ENCODE data around the gene CD55.

CD55 gene

DNA sequence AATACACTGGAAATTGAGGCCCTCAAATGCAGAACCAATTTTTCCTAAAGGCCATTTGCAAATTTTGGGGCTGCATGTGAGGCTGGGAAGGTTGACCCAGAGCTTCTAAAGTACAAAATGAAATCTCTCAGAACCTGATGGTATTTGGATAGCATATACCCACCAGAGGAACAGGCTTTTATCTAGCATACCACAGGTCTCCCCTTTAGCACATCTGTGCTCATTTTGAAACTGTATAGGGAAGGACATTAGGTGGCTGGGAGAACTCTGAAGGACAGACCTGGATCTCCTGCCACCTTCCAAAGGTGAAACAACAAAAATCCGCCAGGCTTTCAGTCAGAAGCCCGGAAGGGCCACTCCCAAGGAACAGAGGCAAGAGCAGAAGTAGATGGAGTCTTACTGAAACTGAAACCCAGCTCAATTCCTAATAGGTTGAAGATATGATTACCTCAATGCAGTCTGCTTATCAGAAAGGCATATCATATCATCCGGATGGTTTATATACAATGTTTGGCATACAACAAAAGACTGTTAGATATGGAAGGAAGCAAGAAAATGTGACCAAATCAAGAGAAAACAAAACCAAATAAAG, 11.6 kb downstream of the CD55 start:
- H3K4me1 Mint-ChIP-seq, result peaks cover 78% of the 10 kb centered on the region
- peaks cover 58% of the 10 kb centered on the region for H3K36me3 Mint-ChIP-seq
- no peaks in the 10 kb centered on the region for H3K27me3 Mint-ChIP-seq
- H3K9me3 Mint-ChIP-seq, result peaks cover 9% of the 10 kb centered on the region
- H3K4me3 Mint-ChIP-seq, result peak overlapping the region; percentile 73
- H3K27ac Mint-ChIP-seq, result peak overlapping the region; percentile 95

DNA sequence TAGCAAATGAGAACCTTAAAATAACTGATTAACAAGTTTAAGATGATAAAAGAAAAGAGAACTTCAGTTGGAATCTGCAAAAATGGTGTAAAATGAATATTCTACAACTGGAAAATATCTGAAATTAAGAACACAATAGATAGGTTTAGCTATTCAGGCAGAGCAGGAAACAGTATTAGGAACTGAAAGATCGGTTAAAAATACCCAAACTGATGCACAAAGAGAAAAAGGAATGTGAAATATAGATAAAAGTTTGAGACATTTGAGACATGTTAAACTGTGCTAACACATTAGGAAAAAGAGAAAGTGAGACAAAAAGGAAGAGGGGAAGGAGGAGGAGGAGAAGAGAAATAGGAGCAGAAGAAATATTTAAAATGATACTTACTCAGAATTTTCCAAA, 12.1 kb downstream of the CD55 start:
- Mint-ChIP-seq H3K4me3 (peak overlapping the region; percentile 73), H3K27ac (peak overlapping the region; percentile 95), H3K27me3 (no peaks in the 10 kb centered on the region), H3K4me1 (peaks cover 78% of the 10 kb centered on the region), H3K9me3 (peaks cover 9% of the 10 kb centered on the region), H3K36me3 (peaks cover 55% of the 10 kb centered on the region)

DNA sequence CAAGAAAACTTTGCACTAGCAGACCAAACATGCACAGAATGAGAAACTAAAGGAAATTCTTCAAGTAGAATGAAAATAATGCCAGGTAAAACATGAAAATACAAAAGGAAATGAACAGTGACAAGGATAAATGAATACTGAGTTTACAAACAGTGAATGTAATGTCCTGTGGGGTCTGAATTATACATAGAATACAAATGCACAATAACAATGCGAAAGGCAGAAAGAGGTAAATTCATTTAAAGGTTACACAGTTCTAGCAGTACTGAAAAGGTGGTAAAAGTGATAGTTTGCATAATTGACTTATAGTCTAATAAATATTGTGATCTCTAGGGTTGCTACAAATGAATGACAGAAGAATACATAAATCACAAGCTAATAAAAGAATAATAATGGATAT, 12.9 kb downstream of the CD55 start:
- peaks cover 9% of the 10 kb centered on the region for H3K9me3 Mint-ChIP-seq
- H3K27me3 Mint-ChIP-seq, result no peaks in the 10 kb centered on the region
- peaks cover 74% of the 10 kb centered on the region for H3K4me1 Mint-ChIP-seq
- peaks cover 54% of the 10 kb centered on the region for H3K36me3 Mint-ChIP-seq
- peak overlapping the region; percentile 73 for H3K4me3 Mint-ChIP-seq
- H3K27ac Mint-ChIP-seq, result peak overlapping the region; percentile 94

DNA sequence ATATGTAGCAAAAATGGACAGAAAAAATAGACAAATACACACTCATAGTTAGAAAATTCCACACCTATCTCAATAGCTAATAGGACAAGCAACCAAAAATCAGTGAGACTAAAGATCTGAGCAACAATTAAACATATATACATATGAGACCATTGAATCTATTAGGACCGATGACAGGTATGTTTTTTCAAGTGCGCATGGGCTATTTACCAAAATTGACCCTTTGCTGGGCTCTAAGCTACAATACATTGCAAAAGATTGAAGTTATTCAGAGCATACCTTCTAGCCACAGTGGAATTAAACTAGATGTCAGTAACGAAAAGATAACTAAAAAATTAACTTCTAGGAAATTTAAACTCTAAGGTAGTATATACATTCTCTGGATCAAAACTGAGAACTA, 13.7 kb downstream of the CD55 start:
- peak overlapping the region; percentile 73 for H3K4me3 Mint-ChIP-seq
- no peaks in the 10 kb centered on the region for H3K27me3 Mint-ChIP-seq
- H3K36me3 Mint-ChIP-seq, result peaks cover 55% of the 10 kb centered on the region
- peak overlapping the region; percentile 53 for H3K27ac Mint-ChIP-seq
- H3K9me3 Mint-ChIP-seq, result peaks cover 9% of the 10 kb centered on the region
- peaks cover 72% of the 10 kb centered on the region for H3K4me1 Mint-ChIP-seq

DNA sequence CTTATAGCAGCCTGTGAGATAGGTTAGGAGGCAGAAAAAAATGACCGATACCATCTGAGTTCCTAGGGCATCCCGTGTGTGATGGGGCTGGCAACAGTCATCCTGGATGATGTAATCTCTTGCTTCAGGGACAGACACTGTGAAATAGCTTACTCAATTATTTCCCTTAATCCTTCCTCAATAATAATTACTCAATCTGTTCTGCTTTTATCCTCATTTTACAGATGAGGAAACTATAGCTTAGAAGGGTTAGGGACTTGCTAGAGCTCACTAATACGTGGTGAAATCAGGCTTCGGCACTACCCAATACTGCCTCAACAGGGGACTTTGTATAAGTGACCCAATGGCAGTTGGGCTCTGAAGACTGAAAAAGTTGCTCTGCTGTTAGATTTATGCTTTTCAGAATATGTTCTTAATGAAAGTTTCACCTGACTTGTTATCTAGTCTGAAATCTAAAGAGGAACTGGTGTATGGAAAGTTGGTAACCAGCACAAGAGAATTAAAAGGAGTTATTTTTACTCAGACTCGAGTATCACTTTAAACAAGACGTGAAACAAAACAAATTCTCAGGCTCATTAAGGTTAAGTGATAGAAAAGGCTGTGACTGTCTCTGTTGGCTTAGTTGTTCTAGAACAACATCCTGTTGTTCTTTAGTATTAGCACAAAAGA, 14.4 kb downstream of the CD55 start:
- H3K36me3 Mint-ChIP-seq, result peaks cover 53% of the 10 kb centered on the region

DNA sequence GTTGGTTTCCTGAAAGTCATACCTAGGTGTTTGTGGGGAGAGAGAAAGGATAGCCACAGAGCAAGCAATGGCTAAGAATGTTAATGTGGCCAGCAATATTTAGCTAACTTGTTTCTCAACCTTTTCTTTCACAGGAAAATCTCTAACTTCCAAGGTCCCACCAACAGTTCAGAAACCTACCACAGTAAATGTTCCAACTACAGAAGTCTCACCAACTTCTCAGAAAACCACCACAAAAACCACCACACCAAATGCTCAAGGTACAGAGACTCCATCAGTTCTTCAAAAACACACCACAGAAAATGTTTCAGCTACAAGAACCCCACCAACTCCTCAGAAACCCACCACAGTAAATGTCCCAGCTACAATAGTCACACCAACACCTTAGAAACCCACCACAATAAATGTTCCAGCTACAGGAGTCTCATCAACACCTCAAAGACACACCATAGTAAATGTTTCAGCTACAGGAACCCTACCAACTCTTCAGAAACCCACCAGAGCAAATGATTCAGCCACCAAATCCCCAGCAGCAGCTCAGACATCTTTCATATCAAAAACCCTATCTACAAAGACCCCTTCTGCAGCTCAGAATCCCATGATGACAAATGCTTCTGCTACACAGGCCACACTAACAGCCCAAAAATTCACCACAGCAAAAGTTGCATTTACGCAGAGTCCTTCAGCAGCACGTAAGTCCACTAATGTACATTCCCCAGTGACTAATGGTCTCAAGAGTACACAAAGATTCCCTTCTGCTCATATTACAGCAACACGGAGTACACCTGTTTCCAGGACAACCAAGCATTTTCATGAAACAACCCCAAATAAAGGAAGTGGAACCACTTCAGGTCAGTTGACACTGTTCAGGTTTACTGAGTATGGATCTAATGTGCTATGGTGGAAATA, 15.3 kb downstream of the CD55 start:
- Mint-ChIP-seq H3K9me3 (peaks cover 16% of the 10 kb centered on the region), H3K4me1 (peaks cover 81% of the 10 kb centered on the region), H3K36me3 (peaks cover 59% of the 10 kb centered on the region), H3K27ac (peak overlapping the region; percentile 82), H3K4me3 (peak overlapping the region; percentile 46), H3K27me3 (no peaks in the 10 kb centered on the region)

More for the DNA sequence above, 14.4 kb downstream of the CD55 start:
- peak overlapping the region; percentile 46 for H3K4me3 Mint-ChIP-seq
- H3K4me1 Mint-ChIP-seq, result peaks cover 71% of the 10 kb centered on the region
- peaks cover 9% of the 10 kb centered on the region for H3K9me3 Mint-ChIP-seq
- H3K27me3 Mint-ChIP-seq, result no peaks in the 10 kb centered on the region
- H3K27ac Mint-ChIP-seq, result peak overlapping the region; percentile 82

DNA sequence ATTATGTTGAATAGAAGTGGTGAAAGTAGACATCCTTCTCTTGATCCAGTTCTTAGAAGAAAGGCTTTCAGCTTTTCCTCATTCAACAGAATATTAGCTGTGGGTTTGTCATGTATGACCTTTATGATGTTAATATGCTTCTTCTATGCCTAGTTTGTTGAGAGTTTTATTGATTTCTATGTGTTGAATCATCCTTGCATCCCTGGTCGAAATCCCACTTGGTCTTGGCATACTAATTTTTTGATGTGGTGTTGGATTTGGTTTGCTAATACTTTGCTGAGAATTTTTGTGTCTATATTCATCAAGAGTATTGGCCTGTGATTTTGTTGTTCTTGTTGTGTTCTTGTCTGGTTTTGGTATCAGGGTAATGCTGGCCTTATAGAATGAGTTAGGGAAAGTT, 20.9 kb downstream of the CD55 start:
- Mint-ChIP-seq H3K4me3 (peak overlapping the region; percentile 76), H3K4me1 (peaks cover 89% of the 10 kb centered on the region), H3K27ac (peak overlapping the region; percentile 2), H3K36me3 (peaks cover 71% of the 10 kb centered on the region), H3K9me3 (peaks cover 9% of the 10 kb centered on the region), H3K27me3 (no peaks in the 10 kb centered on the region)

DNA sequence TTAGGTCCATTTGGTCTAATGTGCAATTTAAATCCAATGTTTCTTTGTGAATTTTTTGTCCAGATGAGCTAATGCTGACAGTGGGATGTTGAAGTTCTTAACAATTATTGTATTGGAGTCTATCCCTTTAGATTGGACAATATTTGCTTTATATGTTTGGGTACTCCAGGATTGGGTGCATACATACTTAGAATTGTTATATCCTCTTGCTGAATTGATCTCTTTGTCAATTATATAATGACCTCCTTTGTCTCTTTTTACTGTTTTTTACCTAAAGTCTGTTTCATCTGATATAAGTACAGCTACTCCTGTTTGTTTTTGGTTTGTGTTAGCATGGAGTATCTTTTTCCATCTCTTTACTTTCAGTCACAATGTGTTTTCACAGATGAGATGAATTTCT, 22.2 kb downstream of the CD55 start:
- peaks cover 88% of the 10 kb centered on the region for H3K4me1 Mint-ChIP-seq
- peaks cover 77% of the 10 kb centered on the region for H3K36me3 Mint-ChIP-seq
- peak overlapping the region; percentile 88 for H3K27ac Mint-ChIP-seq

DNA sequence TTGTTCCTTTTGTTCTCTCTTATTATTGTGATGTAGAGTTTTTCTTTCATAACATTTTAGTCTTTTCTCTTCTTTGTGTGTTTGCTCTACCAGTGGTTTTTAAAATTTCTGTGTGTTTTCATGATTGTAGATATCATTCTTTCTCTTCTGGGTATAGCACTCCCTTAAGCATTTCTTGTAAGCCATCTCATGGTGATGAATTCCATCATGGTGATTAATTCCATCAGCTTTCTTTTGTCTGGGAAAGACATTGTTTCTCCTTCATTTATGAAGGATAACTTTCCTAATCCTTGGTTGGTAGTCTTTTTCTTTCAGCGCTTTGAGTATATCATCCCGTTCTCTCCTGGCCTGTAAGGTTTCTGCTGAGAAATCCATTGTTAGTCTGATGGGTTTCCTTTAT, 22.7 kb downstream of the CD55 start:
- peaks cover 90% of the 10 kb centered on the region for H3K4me1 Mint-ChIP-seq
- H3K27ac Mint-ChIP-seq, result peak overlapping the region; percentile 88
- peak overlapping the region; percentile 76 for H3K4me3 Mint-ChIP-seq
- H3K9me3 Mint-ChIP-seq, result peaks cover 9% of the 10 kb centered on the region
- H3K36me3 Mint-ChIP-seq, result peaks cover 78% of the 10 kb centered on the region
- H3K27me3 Mint-ChIP-seq, result no peaks in the 10 kb centered on the region

More for the DNA sequence above, 22.2 kb downstream of the CD55 start:
- H3K4me3 Mint-ChIP-seq, result peak overlapping the region; percentile 76
- no peaks in the 10 kb centered on the region for H3K27me3 Mint-ChIP-seq
- peaks cover 9% of the 10 kb centered on the region for H3K9me3 Mint-ChIP-seq

DNA sequence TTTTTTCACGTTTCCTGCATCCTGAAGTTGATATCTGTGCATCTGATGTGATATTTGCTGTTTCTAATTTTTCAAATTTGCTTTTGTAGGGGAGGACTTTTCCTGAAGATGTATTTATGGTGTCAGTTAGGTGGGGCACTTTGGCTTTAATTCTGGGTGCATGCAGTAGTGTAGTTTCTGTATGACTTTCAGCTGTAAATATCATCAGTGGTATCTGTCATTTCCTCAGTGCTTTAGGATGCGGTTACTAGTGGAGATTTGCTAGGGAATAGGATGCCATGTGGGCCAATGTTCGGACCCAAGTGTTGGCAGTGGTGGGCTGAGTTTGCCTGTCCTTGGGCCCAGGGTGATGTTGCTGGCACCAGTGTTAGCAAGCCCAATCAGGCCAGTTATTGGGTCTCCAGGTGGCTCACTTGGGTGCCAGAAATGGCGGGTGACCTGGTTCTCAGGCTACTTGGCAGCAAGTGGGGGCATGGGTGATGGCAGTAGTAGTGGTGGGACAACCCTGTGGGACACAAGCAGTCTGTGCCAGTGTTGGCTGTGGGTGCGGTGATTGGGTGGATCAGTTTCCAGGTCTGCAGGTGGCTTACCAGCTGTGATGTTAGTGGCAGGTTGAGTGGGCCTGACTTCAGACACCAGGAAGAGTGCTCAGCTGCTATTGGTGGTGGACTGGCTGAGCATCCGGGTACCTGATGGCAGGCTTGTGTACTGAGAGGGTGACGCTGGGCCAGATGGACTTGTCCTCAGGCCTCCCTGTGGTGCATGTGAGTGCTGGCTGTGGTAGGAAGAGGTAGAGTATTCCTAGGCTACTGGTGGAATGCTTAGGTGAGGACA, 24.4 kb downstream of the CD55 start:
- Mint-ChIP-seq H3K4me1 (peaks cover 94% of the 10 kb centered on the region), H3K27ac (peak overlapping the region; percentile 14), H3K36me3 (peaks cover 83% of the 10 kb centered on the region), H3K27me3 (no peaks in the 10 kb centered on the region), H3K9me3 (peaks cover 15% of the 10 kb centered on the region), H3K4me3 (peak overlapping the region; percentile 23)

DNA sequence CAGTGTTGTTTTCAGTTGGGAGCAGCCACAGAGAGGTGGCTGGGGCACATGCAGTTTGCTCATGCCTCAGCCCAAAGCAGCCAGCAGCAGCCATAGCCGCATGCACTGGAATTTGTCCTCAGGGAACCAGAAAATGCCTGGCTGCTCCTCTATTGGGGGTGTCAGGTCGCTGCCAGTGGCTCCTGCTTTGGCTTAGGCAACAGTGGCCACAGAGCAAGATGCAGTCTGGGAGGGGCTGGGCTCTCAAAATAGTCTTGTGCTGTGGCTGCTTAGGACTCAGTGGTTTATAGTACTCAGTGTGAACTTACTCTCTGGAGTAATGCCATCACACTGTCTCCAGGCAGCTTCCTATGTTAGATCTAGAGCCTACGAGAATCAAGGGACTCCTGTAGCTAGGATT, 25.0 kb downstream of the CD55 start:
- H3K4me1 Mint-ChIP-seq, result peaks cover 93% of the 10 kb centered on the region
- H3K36me3 Mint-ChIP-seq, result peaks cover 80% of the 10 kb centered on the region
- no peaks in the 10 kb centered on the region for H3K27me3 Mint-ChIP-seq
- no peak overlapping the region for H3K4me3 Mint-ChIP-seq
- no peak overlapping the region for H3K27ac Mint-ChIP-seq
- peaks cover 12% of the 10 kb centered on the region for H3K9me3 Mint-ChIP-seq

DNA sequence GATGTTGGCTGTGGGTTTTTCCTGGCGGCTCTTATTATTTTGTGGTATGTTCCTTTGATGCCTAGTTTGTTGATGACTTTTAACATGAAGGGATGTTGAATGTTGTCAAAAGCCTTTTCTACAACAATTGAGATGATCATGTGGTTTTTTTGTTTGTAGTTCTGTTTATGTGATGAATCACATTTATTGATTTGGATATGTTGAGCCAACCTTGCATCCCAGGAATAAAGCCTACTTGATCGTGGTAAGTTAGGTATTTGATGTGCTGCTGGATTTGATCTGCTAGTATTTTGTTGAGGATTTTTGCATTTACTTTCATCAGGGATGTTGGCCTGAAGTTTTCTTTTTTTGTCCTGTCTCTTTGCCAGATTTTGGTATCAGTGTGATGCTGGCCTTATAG, 28.5 kb downstream of the CD55 start:
- H3K27me3 Mint-ChIP-seq, result no peaks in the 10 kb centered on the region
- H3K36me3 Mint-ChIP-seq, result peaks cover 57% of the 10 kb centered on the region
- peak overlapping the region; percentile 35 for H3K27ac Mint-ChIP-seq
- peaks cover 6% of the 10 kb centered on the region for H3K9me3 Mint-ChIP-seq
- peaks cover 90% of the 10 kb centered on the region for H3K4me1 Mint-ChIP-seq
- peak overlapping the region; percentile 60 for H3K4me3 Mint-ChIP-seq

DNA sequence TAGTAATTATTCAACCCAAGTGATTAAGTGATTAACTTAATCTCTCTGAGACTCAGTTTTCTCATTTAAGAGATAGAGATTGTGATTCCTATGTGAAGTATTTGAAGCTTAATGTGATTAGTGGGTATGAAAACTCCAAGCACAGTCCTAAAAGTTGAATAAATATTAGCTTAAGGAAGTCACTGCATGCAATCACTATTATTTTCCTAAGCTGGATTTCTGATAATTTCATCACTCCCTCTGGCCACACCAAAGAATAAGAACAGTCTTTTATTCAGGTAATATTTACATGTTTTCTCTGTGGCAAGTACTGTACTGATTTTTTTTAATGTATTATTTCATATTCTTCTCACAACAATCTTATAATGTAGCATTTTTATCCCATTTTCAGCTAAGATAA, 31.1 kb downstream of the CD55 start:
- H3K4me3 Mint-ChIP-seq, result no peak overlapping the region
- H3K27me3 Mint-ChIP-seq, result no peaks in the 10 kb centered on the region
- peaks cover 6% of the 10 kb centered on the region for H3K9me3 Mint-ChIP-seq
- peaks cover 90% of the 10 kb centered on the region for H3K4me1 Mint-ChIP-seq
- H3K36me3 Mint-ChIP-seq, result peaks cover 43% of the 10 kb centered on the region
- H3K27ac Mint-ChIP-seq, result no peak overlapping the region

DNA sequence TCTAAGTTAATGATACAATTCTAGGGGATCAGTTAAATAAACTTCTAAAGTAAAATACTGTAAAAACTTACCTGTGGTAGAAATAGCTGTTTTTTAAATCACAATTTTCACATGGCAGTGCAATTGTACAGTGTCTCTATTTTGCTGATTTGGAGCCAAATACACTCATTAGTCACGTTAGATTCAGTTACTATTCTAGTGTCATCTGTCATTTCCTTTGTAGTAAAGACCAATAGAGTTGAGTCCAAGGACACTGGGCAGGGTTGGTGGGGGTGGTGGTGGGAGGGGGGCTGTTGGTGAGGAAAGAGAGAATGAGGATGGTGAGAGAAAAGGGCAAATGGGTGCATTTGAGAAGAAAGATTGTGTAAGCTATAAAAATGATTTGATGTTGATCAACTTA, 33.6 kb downstream of the CD55 start:
- H3K36me3 Mint-ChIP-seq, result peaks cover 28% of the 10 kb centered on the region

More for the DNA sequence above, 33.6 kb downstream of the CD55 start:
- Mint-ChIP-seq H3K27me3 (no peaks in the 10 kb centered on the region), H3K4me3 (no peak overlapping the region), H3K4me1 (peaks cover 85% of the 10 kb centered on the region), H3K9me3 (peaks cover 6% of the 10 kb centered on the region), H3K27ac (no peak overlapping the region)
